Neural progenitor cell (in vitro differentiated cells): Measurements from ENCODE around the gene HCFC1. TPM values are rescaled to one million over a fixed set of nuclear protein-coding genes. Genes with fewer than 3 reads are reported as not detected.

Source experiments
- DNase-seq: peaks from one replicate; pipeline ENCODE4 v3.0.0-alpha.2; 2016; ENCODE audit warnings: low spot score
- H2AFZ ChIP-seq: fragments of 200-600 bp; sonication (generic); replicated peaks from 2 replicates; pipeline ENCODE4 v1.6.1; 2016; ENCODE audit warnings: antibody characterized with exemption
- H3F3A ChIP-seq: fragments of 200-600 bp; sonication (generic); 2 replicates; pipeline ENCODE4 v1.6.1; 2016; ENCODE audit warnings: antibody characterized with exemption, low read depth
- H3K27ac ChIP-seq: fragments of 200-600 bp; sonication (generic); 2 replicates; pipeline ENCODE4 v1.5.1; 2016; ENCODE audit warnings: mild to moderate bottlenecking
- H3K27me3 ChIP-seq: fragments of 200-600 bp; sonication (generic); 2 replicates; pipeline ENCODE4 v1.6.1; 2016; ENCODE audit warnings: mild to moderate bottlenecking, moderate library complexity
- H3K36me3 ChIP-seq: fragments of 200-600 bp; sonication (generic); 2 replicates; pipeline ENCODE4 v1.5.1; 2016
- H3K4me1 ChIP-seq: fragments of 200-600 bp; sonication (generic); 2 replicates; pipeline ENCODE4 v1.6.1; 2016; ENCODE audit warnings: mixed run types
- H3K4me2 ChIP-seq: fragments of 200-600 bp; sonication (generic); 2 replicates; pipeline ENCODE4 v1.6.1; 2016
- H3K4me3 ChIP-seq: fragments of 200-600 bp; sonication (generic); 2 replicates; pipeline ENCODE4 v1.5.1; 2016
- H3K79me2 ChIP-seq: fragments of 200-600 bp; sonication (generic); 2 replicates; pipeline ENCODE4 v1.6.1; 2016; ENCODE audit warnings: low read depth
- H3K9ac ChIP-seq: fragments of 200-600 bp; sonication (generic); 2 replicates; pipeline ENCODE4 v1.6.1; 2016
- H3K9me3 ChIP-seq: fragments of 200-600 bp; sonication (generic); 2 replicates; pipeline ENCODE4 v1.5.1; 2016; ENCODE audit warnings: low read depth
- H4K20me1 ChIP-seq: fragments of 200-600 bp; sonication (generic); 2 replicates; pipeline ENCODE4 v1.6.1; 2016; ENCODE audit warnings: low read depth
- H3K27ac Mint-ChIP-seq: 3 replicates; pipeline ENCODE4 v1.8.0; 2021; ENCODE audit warnings: mixed read lengths
- H3K27me3 Mint-ChIP-seq: 2 replicates; pipeline ENCODE4 v1.8.0; 2022; ENCODE audit warnings: low read depth, mild to moderate bottlenecking, inconsistent platforms, moderate library complexity, mixed read lengths; ENCODE audit not compliant: insufficient read depth
- H3K36me3 Mint-ChIP-seq: 3 replicates; pipeline ENCODE4 v1.8.0; 2021; ENCODE audit warnings: mixed read lengths
- H3K4me1 Mint-ChIP-seq: 3 replicates; pipeline ENCODE4 v1.8.0; 2021; ENCODE audit warnings: mixed read lengths
- H3K4me3 Mint-ChIP-seq: 3 replicates; pipeline ENCODE4 v1.8.0; 2021; ENCODE audit warnings: mild to moderate bottlenecking, moderate library complexity, mixed read lengths
- H3K9me3 Mint-ChIP-seq: 3 replicates; pipeline ENCODE4 v1.8.0; 2020; ENCODE audit warnings: mixed read lengths
- EZH2 ChIP-seq: fragments of 200-600 bp; sonication (generic); IDR thresholded peaks from 2 replicates; pipeline ENCODE4 v1.6.1; 2017; ENCODE audit warnings: antibody characterized with exemption, mild to moderate bottlenecking, moderate library complexity
- EZH2phosphoT487 ChIP-seq: fragments of 200-600 bp; sonication (generic); IDR thresholded peaks from 2 replicates; pipeline ENCODE4 v1.6.1; 2017; ENCODE audit warnings: antibody characterized with exemption
- total RNA-seq: library from RNA; depleted of rRNA; stranded (reverse); fragments of >200 nt; gene quantifications from 2 replicates; pipeline ENCODE4 v1.2.3, GENCODE V29; 2015; ENCODE audit warnings: low replicate concordance
- TF ChIP-seq, protein P1 (sequence below): fragments of 200-600 bp; sonication (generic); IDR thresholded peaks from 2 replicates; pipeline ENCODE4 v1.5.1; 2017; ENCODE audit warnings: antibody characterized with exemption, mild to moderate bottlenecking

The HCFC1 gene
- total RNA-seq, 1 donor from 2014 or later, result 20.7 TPM

GRCh38 chrX:153905481-153906095, 66.0 kb downstream of the HCFC1 start:
- peaks cover 15% of the 10 kb centered on the region for H3K9me3 Mint-ChIP-seq
- H3F3A ChIP-seq, result no peaks in the 10 kb centered on the region
- no peak overlapping the region for H3K4me2 ChIP-seq
- no peaks in the 10 kb centered on the region for H3K9me3 ChIP-seq
- no peaks in the 10 kb centered on the region for H3K36me3 Mint-ChIP-seq
- no peak overlapping the region for H3K4me3 Mint-ChIP-seq
- no peak for DNase-seq
- H3K27me3 Mint-ChIP-seq, result peaks cover 4% of the 10 kb centered on the region
- no peaks in the 10 kb centered on the region for H4K20me1 ChIP-seq
- no peak overlapping the region for H3K27ac ChIP-seq
- TF ChIP-seq, protein P1, sequence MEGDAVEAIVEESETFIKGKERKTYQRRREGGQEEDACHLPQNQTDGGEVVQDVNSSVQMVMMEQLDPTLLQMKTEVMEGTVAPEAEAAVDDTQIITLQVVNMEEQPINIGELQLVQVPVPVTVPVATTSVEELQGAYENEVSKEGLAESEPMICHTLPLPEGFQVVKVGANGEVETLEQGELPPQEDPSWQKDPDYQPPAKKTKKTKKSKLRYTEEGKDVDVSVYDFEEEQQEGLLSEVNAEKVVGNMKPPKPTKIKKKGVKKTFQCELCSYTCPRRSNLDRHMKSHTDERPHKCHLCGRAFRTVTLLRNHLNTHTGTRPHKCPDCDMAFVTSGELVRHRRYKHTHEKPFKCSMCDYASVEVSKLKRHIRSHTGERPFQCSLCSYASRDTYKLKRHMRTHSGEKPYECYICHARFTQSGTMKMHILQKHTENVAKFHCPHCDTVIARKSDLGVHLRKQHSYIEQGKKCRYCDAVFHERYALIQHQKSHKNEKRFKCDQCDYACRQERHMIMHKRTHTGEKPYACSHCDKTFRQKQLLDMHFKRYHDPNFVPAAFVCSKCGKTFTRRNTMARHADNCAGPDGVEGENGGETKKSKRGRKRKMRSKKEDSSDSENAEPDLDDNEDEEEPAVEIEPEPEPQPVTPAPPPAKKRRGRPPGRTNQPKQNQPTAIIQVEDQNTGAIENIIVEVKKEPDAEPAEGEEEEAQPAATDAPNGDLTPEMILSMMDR, result no peak
- TF ChIP-seq EZH2phosphoT487 (no peak), EZH2 (no peak)
- H3K4me1 ChIP-seq, result no peaks in the 10 kb centered on the region
- H3K27me3 ChIP-seq, result no peaks in the 10 kb centered on the region
- no peak overlapping the region for H2AFZ ChIP-seq
- H3K27ac Mint-ChIP-seq, result no peak overlapping the region
- peaks cover 21% of the 10 kb centered on the region for H3K4me1 Mint-ChIP-seq
- no peaks in the 10 kb centered on the region for H3K36me3 ChIP-seq
- no peak overlapping the region for H3K4me3 ChIP-seq
- H3K79me2 ChIP-seq, result no peaks in the 10 kb centered on the region
- no peak overlapping the region for H3K9ac ChIP-seq

DNA sequence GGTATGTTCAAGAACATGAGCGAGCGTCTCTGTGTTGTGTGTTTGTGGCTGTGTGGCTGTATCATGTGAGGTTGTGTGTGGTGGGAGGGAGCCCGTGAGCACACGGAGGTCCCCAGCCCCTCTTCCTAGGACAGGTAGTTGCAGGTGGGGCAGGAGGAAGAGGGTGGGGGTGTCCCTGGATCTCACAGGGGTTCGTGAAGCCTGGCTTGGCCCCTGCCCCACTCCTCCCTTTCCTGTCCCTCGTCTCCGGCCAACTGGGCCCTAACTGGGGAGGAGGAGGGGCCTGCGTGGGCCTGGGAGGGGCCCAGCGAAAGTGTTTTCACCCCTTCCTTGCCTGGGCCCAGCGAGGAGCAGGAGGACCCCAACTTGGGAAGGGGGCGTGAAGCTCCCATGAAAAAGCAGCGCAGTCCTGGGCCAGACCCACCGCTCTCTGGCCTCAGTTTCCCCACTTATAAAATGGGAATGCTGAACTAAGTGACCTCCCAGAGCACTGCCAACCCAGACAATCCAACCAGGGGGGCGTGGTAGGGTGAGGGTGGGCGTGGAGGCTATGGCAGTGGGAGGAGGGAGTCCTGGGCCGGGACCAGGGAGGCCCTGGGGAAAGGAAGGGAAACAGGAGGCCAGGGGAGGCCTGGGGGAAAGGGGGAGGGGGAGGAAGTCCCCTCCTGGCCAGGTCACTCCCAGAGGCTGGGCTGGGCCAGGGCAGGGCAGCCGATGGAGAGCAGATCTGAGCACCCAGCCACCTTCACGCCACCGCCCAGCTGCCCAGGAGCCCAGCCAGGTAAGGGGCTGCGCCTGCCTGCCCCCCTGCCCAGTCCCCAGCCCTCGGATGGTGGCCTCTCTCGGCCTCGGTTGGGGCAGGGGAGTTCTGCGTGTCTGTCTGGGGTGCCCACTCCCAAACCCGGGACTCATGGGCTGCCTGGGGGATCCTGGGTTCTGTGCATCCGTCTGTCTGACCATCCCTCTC, 67.3 kb downstream of the HCFC1 start, which contains the start of gene AVPR2:
TSS of gene AVPR2 (plus strand) at position 683 of the 967 bp plus-strand sequence. CDS start 473 bp downstream, outside the sequence.
- no peak for DNase-seq
- no peak within 1 kb of the TSS for H3K27ac Mint-ChIP-seq

GRCh38 chrX:153903238-153903980, 68.2 kb downstream of the HCFC1 start:
- Histone ChIP-seq H3K27me3 (no peaks in the 10 kb centered on the region), H3K27ac (no peak overlapping the region), H3K79me2 (no peaks in the 10 kb centered on the region), H3K9me3 (no peaks in the 10 kb centered on the region), H3K4me3 (no peak overlapping the region), H4K20me1 (no peaks in the 10 kb centered on the region), H3K9ac (no peak overlapping the region), H3K4me1 (no peaks in the 10 kb centered on the region), H2AFZ (no peak overlapping the region), H3K36me3 (no peaks in the 10 kb centered on the region), H3K4me2 (no peak overlapping the region), H3F3A (no peaks in the 10 kb centered on the region)
- peak overlapping the region; percentile 8 for H3K4me3 Mint-ChIP-seq
- DNase-seq, result no peak
- peaks cover 15% of the 10 kb centered on the region for H3K9me3 Mint-ChIP-seq
- no peak overlapping the region for H3K27ac Mint-ChIP-seq
- peaks cover 6% of the 10 kb centered on the region for H3K27me3 Mint-ChIP-seq
- no peaks in the 10 kb centered on the region for H3K36me3 Mint-ChIP-seq
- H3K4me1 Mint-ChIP-seq, result peaks cover 18% of the 10 kb centered on the region
- TF ChIP-seq EZH2phosphoT487, result no peak
- no peak for TF ChIP-seq EZH2
- TF ChIP-seq, protein P1, result no peak

More for the DNA sequence above, 67.3 kb downstream of the HCFC1 start, which contains the start of gene AVPR2:
- no peaks in the 10 kb centered on the region for H3K4me1 ChIP-seq
- H2AFZ ChIP-seq, result no peak within 1 kb of the TSS
- Mint-ChIP-seq H3K4me3 (no peak within 1 kb of the TSS), H3K9me3 (peaks cover 14% of the 10 kb centered on the region), H3K27me3 (peaks cover 6% of the 10 kb centered on the region), H3K36me3 (no peaks in the 10 kb centered on the region), H3K4me1 (peaks cover 20% of the 10 kb centered on the region)
- H3K27ac ChIP-seq, result no peak within 1 kb of the TSS
- no peak within 1 kb of the TSS for H3K4me3 ChIP-seq
- no peaks in the 10 kb centered on the region for H3K36me3 ChIP-seq
- no peaks in the 10 kb centered on the region for H3F3A ChIP-seq
- no peaks in the 10 kb centered on the region for H3K79me2 ChIP-seq
- H3K9ac ChIP-seq, result no peak within 1 kb of the TSS
- TF ChIP-seq EZH2 (no peak), EZH2phosphoT487 (no peak)
- TF ChIP-seq, protein P1, result no peak
- no peaks in the 10 kb centered on the region for H3K9me3 ChIP-seq
- H3K27me3 ChIP-seq, result no peaks in the 10 kb centered on the region
- no peak within 1 kb of the TSS for H3K4me2 ChIP-seq
- no peaks in the 10 kb centered on the region for H4K20me1 ChIP-seq
